Neural progenitor cell (in vitro differentiated cells): ENCODE measurements around the gene ZNF69.

Experiments used
- CTCF ChIP-seq: fragments of 200-600 bp; sonication (generic); IDR thresholded peaks from 2 replicates; pipeline ENCODE4 v1.5.1; 2017; ENCODE audit warnings: antibody characterized with exemption, mild to moderate bottlenecking
- EZH2 ChIP-seq: fragments of 200-600 bp; sonication (generic); IDR thresholded peaks from 2 replicates; pipeline ENCODE4 v1.6.1; 2017; ENCODE audit warnings: antibody characterized with exemption, mild to moderate bottlenecking, moderate library complexity
- EZH2phosphoT487 ChIP-seq: fragments of 200-600 bp; sonication (generic); IDR thresholded peaks from 2 replicates; pipeline ENCODE4 v1.6.1; 2017; ENCODE audit warnings: antibody characterized with exemption

DNA sequence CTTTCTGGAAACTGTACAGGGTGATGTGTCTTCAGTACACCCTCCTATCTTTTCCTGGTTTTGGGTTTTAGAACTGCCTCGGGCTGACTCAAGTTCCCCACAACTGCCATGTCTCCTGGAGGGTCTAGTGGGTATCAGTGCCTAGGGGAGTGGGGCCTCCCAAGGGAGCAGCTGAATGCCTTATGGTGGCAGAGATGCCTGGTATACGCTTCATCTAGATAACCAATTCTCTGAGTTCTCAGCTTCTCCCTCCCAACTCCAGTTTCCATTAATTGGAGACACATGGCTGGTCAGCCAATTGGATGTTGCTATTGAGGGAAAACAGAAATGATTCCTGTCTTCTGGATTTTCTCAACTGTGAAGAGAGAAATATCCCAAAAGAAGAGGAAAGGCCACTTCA lies 26.3 kb upstream of the ZNF69 start:
- no peak for TF ChIP-seq CTCF
- no peak for TF ChIP-seq EZH2
- no peak for TF ChIP-seq EZH2phosphoT487
